Measurements from ENCODE around the gene ANKS1A. TPM values are rescaled to one million over a fixed set of nuclear protein-coding genes. Genes with fewer than 3 reads are reported as not detected.

Gene ANKS1A
- total and polyA plus RNA-seq, 2 of the 4 experiments (the other 2 are of a cell fraction) = 7.2 to 7.5 TPM

GRCh38 chr6:34865107-34865506 lies 23.9 kb upstream of the ANKS1A start:
- no TSS peak for BruUV-seq (replicated peaks)
- WGBS, 2 experiments (ENCODE audit: extremely low coverage in 2 of 2, insufficient read length in 1 of 2) = 100% methylated on average over 1 of the region's 3 CpGs; no CpG with 5 or more reads in 1 of the 2 experiments
- ChIA-PET POLR2A (ENCODE audit: unreplicated experiment) (no interaction called here), CTCF (no interaction called here)
- Histone ChIP-seq H2BK5ac (ENCODE audit: low read depth, low read length, poor library complexity, severe bottlenecking) (no peak overlapping the region), H3K9me1 (ENCODE audit: insufficient read depth, low read length) (no peaks in the 10 kb centered on the region), H4K20me1 (ENCODE audit: insufficient read depth, low read length) (no peaks in the 10 kb centered on the region), H3K18ac (ENCODE audit: low read depth, low read length) (no peak overlapping the region), H3K9ac (ENCODE audit: low read depth, low read length) (no peak overlapping the region), H2AFZ (replicated peaks; ENCODE audit: low read length, poor library complexity) (no peak overlapping the region), H3K4ac (ENCODE audit: low read depth, low read length) (no peak overlapping the region), H3K27me3 (ENCODE audit: control insufficient read depth, insufficient read depth, low read length) (no peaks in the 10 kb centered on the region), H3K14ac (replicated peaks; ENCODE audit: low read depth, low read length) (no peak overlapping the region), H3K79me1 (ENCODE audit: low read depth in 1 of 2, low read length in 2 of 2) (no peaks in the 10 kb centered on the region), H2BK15ac (ENCODE audit: low read depth, low read length) (no peak overlapping the region), H2AK5ac (ENCODE audit: low read depth, low read length) (no peak overlapping the region), H3K36me3 (ENCODE audit: control insufficient read depth, insufficient read depth, low read length) (peaks cover 6% of the 10 kb centered on the region), H3K4me3 (ENCODE audit: insufficient read depth, low read depth, low read length) (no peak overlapping the region), H2AK9ac (replicated peaks; ENCODE audit: low read depth, low read length, poor library complexity) (no peak overlapping the region), H3K4me2 (ENCODE audit: low read depth, low read length) (no peak overlapping the region), H4K8ac (ENCODE audit: low read depth in 2 of 2, low read length in 2 of 2) (no peak overlapping the region), H3K4me1 (ENCODE audit: control insufficient read depth, insufficient read depth, low read length) (no peaks in the 10 kb centered on the region), H3K23ac (ENCODE audit: low read depth, low read length) (no peak overlapping the region), H3K56ac (ENCODE audit: extremely low read depth, insufficient read depth, low read length) (no peak overlapping the region), H2BK120ac (ENCODE audit: low read depth, low read length) (no peak overlapping the region), H3K9me3 (ENCODE audit: control insufficient read depth, insufficient read depth, low read length) (no peaks in the 10 kb centered on the region), H3K27ac (ENCODE audit: insufficient read depth, low read length) (no peak overlapping the region), H4K5ac (ENCODE audit: low read depth, low read length) (no peak overlapping the region), H4K91ac (ENCODE audit: insufficient read depth, low read depth, low read length) (no peak overlapping the region), H2BK20ac (ENCODE audit: low read depth, low read length) (no peak overlapping the region)
- DNase-seq (peak; percentile 20), ATAC-seq (ENCODE audit: low read depth) (no peak)
- dilution Hi-C loops (cut with HindIII; ENCODE audit: low sequenced_read_pairs, unreplicated experiment) = no loop called here
- intact Hi-C loops (cut with micrococcal nuclease) = no loop called here
- TF ChIP-seq CTCF (conservative IDR thresholded peaks at IDR 0.05; ENCODE audit: low read depth, low read length) = no peak
- TF ChIP-seq CHD1 (IDR thresholded peaks at IDR 0.05; ENCODE audit: low read depth, low read length) = no peak
- TF ChIP-seq, protein P1, sequence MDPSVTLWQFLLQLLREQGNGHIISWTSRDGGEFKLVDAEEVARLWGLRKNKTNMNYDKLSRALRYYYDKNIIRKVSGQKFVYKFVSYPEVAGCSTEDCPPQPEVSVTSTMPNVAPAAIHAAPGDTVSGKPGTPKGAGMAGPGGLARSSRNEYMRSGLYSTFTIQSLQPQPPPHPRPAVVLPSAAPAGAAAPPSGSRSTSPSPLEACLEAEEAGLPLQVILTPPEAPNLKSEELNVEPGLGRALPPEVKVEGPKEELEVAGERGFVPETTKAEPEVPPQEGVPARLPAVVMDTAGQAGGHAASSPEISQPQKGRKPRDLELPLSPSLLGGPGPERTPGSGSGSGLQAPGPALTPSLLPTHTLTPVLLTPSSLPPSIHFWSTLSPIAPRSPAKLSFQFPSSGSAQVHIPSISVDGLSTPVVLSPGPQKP (IDR thresholded peaks at IDR 0.05; ENCODE audit: borderline replicate concordance, low read depth, low read length) = no peak
- TF ChIP-seq RCOR1 (IDR thresholded peaks at IDR 0.05; ENCODE audit: insufficient replicate concordance, low read length) = no peak
- TF ChIP-seq NFE2L2 (IDR thresholded peaks at IDR 0.05; ENCODE audit: low read depth, low read length) = no peak
- TF ChIP-seq MXI1 (IDR thresholded peaks at IDR 0.05; ENCODE audit: borderline replicate concordance, low read depth, low read length) = no peak
- TF ChIP-seq FOS (IDR thresholded peaks at IDR 0.05; ENCODE audit: low read depth, low read length) = no peak
- no peak for TF ChIP-seq RAD21 (IDR thresholded peaks at IDR 0.05; ENCODE audit: low read length)
- TF ChIP-seq CEBPB (IDR thresholded peaks at IDR 0.05; ENCODE audit: low read depth, low read length) = no peak
- no peak for TF ChIP-seq BHLHE40 (IDR thresholded peaks at IDR 0.05; ENCODE audit: low read depth, low read length)
- no peak for TF ChIP-seq SMC3 (IDR thresholded peaks at IDR 0.05; ENCODE audit: low read depth, low read length)
- TF ChIP-seq POLR2A (IDR thresholded peaks at IDR 0.05; ENCODE audit: low read depth, low read length) = no peak
- no peak for TF ChIP-seq RFX5 (IDR thresholded peaks at IDR 0.05; ENCODE audit: low read depth, low read length)
- TF ChIP-seq USF2 (IDR thresholded peaks at IDR 0.05; ENCODE audit: low read depth, low read length) = no peak
- in situ Hi-C loops (cut with MboI; ENCODE audit: low sequenced_read_pairs) = no loop called here

Measured in IMR-90 (cell line).